Ascending aorta (tissue), 2 donors: ENCODE measurements around the gene OR13J1. TPM values are rescaled to one million over a fixed set of nuclear protein-coding genes. Genes with fewer than 3 reads are reported as not detected.

ENCODE experiments used
- DNase-seq, 2 donors: peaks; one replicate each; pipeline ENCODE4 v3.0.0-alpha.2; 2019; ENCODE audit warnings: low spot score in 2 of 2
- H3K27ac ChIP-seq, 2 donors: fragments of 200-600 bp; sonication (generic); one replicate each; pipeline ENCODE4 v1.5.1; 2016 to 2017; ENCODE audit warnings: mild to moderate bottlenecking in 1 of 2
- H3K27me3 ChIP-seq: fragments of 200-600 bp; sonication (generic); one replicate; pipeline ENCODE4 v1.5.1; 2017
- H3K36me3 ChIP-seq, 2 donors: fragments of 200-600 bp; sonication (generic); one replicate each; pipeline ENCODE4 v1.5.1; 2016
- H3K4me1 ChIP-seq, 2 donors: fragments of 200-600 bp; sonication (generic); one replicate each; pipeline ENCODE4 v1.5.1; 2016 to 2017; ENCODE audit warnings: mild to moderate bottlenecking in 1 of 2
- H3K4me3 ChIP-seq, 2 donors: fragments of 200-600 bp; sonication (generic); one replicate each; pipeline ENCODE4 v1.5.1; 2016 to 2017; ENCODE audit warnings: mild to moderate bottlenecking in 1 of 2
- H3K9me3 ChIP-seq, 2 donors: fragments of 200-600 bp; sonication (generic); one replicate each; pipeline ENCODE4 v1.5.1; 2016
- intact Hi-C: fragments of 100-400 bp; cut with DNase I; formaldehyde crosslinking; loops from one replicate; pipeline ENCODE4 v1.15.1; 2023
- total RNA-seq: library from RNA; depleted of rRNA; stranded (reverse); fragments of >200 nt; gene quantifications from one replicate; pipeline ENCODE4 v1.1.0, GENCODE V29; 2016
- TF ChIP-seq, protein P1 (sequence below), 3 experiments: fragments of 200-600 bp in 2 of 3; fragments of 450-650 bp in 1 of 3; sonication (generic) in 2 of 3; IDR thresholded peaks; one replicate each; pipeline ENCODE4 v1.5.1; 2016 to 2019; ENCODE audit warnings: antibody characterized with exemption in 3 of 3, mild to moderate bottlenecking in 1 of 3, moderate library complexity in 1 of 3

The OR13J1 gene
- total RNA-seq, 1 donor from 2014 or later: not detected

DNA sequence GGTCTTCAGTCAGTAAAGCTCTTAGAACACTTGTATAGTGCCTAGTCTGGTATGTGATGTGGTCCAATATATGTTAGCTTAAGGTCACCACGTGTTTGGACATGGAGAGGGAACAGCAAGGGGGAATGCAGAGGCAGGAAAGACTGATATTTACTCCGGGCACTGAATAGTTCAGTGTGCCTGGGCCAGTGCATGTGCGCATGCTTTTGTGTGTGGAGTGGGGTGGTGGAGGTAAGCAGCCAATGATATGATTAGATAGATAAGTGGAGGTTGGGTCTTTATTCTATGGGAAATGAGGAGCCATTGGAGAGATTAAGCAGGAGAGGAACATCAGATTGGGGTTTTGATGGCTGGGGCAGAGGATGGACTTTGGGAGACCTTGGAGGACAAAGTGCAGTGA is 14.0 kb downstream of the OR13J1 start:
- intact Hi-C loops: no loop called here

DNA sequence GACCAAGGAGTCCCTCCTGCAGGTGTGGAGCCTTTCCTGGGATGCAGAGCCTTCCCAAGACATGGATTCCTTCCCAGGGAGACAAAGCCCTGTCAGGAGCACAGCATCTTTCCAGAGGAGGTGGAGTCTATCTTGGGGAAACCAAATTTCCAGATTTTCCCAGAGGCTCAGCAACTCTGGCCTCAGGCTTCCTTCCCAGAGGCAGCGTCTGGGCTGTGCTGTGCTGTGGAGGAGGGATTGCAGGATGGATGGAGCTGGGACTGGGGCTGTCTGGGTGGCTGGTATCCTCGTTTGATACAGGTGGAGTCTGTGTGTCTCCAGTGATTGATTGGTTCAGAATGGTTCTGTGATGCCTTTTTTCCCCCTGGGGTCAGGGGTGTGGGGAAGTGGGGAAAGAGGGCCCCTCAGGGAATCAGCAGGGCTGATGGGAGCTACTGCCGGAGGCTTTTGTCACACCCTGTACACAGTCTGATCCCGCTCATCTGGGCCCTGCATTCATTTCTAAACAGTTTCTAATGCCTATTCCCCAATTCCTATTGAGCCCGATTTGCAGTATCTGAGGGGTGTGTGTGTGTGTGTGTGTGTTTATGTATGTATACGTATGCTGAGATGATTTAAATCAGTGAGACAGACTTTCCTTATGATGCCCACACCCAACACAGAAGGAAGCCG is 16.0 kb downstream of the OR13J1 start:
- Histone ChIP-seq H3K9me3 (no peaks in the 10 kb centered on the region), H3K27ac (no peak overlapping the region), H3K36me3 (peaks cover 10 to 18% of the 10 kb centered on the region in 2 donors), H3K4me3 (no peak overlapping the region), H3K27me3 (no peaks in the 10 kb centered on the region), H3K4me1 (no peaks in the 10 kb centered on the region)
- TF ChIP-seq, protein P1, sequence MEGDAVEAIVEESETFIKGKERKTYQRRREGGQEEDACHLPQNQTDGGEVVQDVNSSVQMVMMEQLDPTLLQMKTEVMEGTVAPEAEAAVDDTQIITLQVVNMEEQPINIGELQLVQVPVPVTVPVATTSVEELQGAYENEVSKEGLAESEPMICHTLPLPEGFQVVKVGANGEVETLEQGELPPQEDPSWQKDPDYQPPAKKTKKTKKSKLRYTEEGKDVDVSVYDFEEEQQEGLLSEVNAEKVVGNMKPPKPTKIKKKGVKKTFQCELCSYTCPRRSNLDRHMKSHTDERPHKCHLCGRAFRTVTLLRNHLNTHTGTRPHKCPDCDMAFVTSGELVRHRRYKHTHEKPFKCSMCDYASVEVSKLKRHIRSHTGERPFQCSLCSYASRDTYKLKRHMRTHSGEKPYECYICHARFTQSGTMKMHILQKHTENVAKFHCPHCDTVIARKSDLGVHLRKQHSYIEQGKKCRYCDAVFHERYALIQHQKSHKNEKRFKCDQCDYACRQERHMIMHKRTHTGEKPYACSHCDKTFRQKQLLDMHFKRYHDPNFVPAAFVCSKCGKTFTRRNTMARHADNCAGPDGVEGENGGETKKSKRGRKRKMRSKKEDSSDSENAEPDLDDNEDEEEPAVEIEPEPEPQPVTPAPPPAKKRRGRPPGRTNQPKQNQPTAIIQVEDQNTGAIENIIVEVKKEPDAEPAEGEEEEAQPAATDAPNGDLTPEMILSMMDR (IDR thresholded peaks at IDR 0.05): no peak
- DNase-seq: peak in 1 of 2 donors; percentile 33
- intact Hi-C loops: no loop called here

More for the DNA sequence above, 14.0 kb downstream of the OR13J1 start:
- no peak overlapping the region for H3K27ac ChIP-seq
- TF ChIP-seq, protein P1 (IDR thresholded peaks at IDR 0.05): no peak
- no peak overlapping the region for H3K4me3 ChIP-seq
- no peaks in the 10 kb centered on the region for H3K4me1 ChIP-seq
- H3K9me3 ChIP-seq: no peaks in the 10 kb centered on the region
- no peak for DNase-seq
- H3K27me3 ChIP-seq: no peaks in the 10 kb centered on the region
- H3K36me3 ChIP-seq: peaks cover 10 to 12% of the 10 kb centered on the region in 2 donors

DNA sequence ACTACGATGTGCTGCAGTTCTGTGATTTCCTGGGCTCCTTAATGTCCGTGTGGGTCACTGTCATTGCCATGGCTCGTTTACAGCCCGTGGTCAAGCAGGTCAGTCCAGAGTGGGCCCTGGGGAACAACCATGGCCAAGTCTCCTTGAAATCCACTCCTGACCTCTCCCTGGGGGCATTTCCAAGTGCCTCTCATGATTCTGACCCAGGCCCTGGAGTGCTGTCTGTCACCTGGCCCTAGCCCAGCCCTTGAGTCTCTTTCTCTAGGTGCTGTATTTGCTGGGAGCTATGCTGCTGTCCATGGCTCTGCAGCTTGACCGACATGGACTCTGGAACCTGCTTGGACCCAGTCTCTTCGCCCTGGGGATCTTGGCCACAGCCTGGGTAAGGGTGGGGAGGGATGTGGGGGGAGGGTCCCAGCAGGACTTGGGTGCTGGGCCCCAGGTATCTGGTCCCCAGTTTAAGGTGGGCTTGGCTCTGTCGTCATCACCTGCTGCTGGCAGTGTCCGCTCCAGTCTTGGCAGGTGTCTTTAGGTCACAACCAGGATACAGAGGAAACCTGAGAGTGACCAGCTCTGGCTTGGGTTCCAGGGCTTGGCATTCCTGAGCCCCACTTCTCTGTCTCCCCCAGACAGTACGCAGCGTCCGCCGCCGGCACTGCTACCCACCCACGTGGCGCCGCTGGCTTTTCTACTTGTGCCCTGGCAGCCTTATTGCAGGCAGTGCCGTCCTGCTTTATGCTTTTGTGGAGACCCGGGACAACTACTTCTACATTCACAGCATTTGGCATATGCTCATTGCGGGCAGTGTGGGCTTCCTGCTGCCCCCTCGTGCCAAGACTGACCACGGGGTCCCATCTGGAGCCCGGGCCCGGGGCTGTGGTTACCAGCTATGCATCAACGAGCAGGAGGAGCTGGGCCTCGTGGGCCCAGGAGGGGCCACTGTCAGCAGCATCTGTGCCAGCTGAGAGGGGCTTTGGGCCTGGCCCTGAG is 17.0 kb downstream of the OR13J1 start:
- TF ChIP-seq, protein P1 (IDR thresholded peaks at IDR 0.05): no peak
- no peak overlapping the region for H3K4me3 ChIP-seq
- intact Hi-C loops: no loop called here
- H3K27ac ChIP-seq: no peak overlapping the region
- no peaks in the 10 kb centered on the region for H3K9me3 ChIP-seq
- H3K36me3 ChIP-seq: peaks cover 10 to 18% of the 10 kb centered on the region in 2 donors
- peak in 1 of 2 donors; percentile 60 for DNase-seq
- H3K27me3 ChIP-seq: no peaks in the 10 kb centered on the region
- no peaks in the 10 kb centered on the region for H3K4me1 ChIP-seq

DNA sequence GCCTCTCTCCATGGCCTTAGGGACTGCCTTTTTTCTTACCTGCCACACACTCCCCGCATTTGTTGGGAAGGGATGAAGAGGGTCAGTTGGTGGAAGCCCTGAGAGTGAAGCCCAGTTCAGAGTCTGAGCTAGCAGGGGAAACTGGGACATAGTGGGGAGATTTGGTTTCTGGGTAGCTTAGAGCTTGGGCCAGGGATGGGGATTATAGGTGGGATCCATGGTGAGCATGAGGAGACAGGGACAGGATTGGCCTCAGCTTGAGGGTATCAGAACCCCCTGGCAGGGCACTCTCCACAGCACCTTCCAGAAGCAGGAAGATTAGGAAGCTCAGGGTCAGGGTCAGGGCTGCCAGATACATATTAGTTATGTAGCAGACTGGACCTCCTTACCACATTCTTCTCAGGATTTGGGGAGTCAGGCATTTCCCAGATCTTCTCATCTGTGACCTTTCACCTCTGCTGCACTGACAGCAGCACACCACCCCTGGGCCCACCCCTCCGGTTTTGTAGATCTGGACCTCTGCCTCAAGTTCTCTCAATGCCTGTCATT is 17.9 kb downstream of the OR13J1 start:
- Histone ChIP-seq H3K4me1 (peaks cover 0 to 8% of the 10 kb centered on the region in 2 donors), H3K9me3 (no peaks in the 10 kb centered on the region), H3K36me3 (peaks cover 10 to 20% of the 10 kb centered on the region in 2 donors), H3K27ac (no peak overlapping the region), H3K27me3 (no peaks in the 10 kb centered on the region), H3K4me3 (no peak overlapping the region)
- intact Hi-C loops: no loop called here
- peak in 1 of 2 donors; percentile 34 for DNase-seq
- TF ChIP-seq, protein P1 (IDR thresholded peaks at IDR 0.05): no peak

DNA sequence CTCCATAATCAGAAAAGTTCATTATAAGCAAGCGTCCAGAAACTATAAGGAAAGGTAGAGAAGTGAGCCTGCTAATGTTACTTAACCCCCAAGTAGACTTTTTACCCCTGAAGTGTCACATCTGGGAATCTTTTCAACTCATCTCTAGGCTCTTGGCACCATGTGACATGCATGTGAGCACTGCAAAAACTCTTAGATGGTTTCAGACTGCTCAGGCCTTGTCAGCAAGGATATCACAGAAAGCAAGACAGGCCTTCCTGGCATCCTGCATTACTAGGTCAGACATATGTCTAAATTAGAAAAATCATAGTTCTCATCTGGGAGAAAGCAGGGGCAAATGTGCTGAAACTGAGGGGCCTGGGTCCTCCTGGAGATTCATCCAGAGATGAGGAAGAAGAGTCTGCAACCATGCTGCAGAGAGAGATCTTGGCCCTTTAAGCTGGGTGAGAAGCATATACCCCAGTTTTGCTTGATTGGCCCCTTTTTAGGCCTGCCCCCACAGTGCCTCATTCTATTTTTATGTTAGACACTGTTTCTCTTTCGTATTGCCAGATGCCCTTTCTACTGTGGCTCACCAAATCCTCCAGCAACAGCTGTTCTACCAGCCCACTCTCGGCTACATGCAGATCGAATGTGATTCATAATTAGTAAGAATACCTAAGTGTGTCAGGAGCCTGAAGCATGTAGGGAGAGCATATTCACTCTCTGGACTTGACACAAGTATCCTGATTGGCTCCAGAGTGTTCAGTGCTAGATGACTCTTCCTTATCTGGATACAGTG is 22.2 kb downstream of the OR13J1 start:
- H3K27ac ChIP-seq: peak overlapping the region; percentile 49 to 64
- H3K9me3 ChIP-seq: no peaks in the 10 kb centered on the region
- H3K4me3 ChIP-seq: no peak overlapping the region
- intact Hi-C loops: no loop called here
- no peak for DNase-seq
- peaks cover 0 to 26% of the 10 kb centered on the region in 2 donors for H3K4me1 ChIP-seq
- H3K36me3 ChIP-seq: peaks cover 9 to 21% of the 10 kb centered on the region in 2 donors
- H3K27me3 ChIP-seq: no peaks in the 10 kb centered on the region
- TF ChIP-seq, protein P1 (IDR thresholded peaks at IDR 0.05): no peak
